A172 (cell line): ENCODE measurements around the gene ABL2. TPM values are rescaled to one million over a fixed set of nuclear protein-coding genes. Genes with fewer than 3 reads are reported as not detected.
"Not testable (repeated sequence)": the region's sequence is repeated elsewhere in the genome, so short reads cannot be mapped to it uniquely, and the experiment has no call there.

ENCODE experiments used
- DNase-seq: peaks from one replicate; pipeline ENCODE4 v3.0.0-alpha.2; 2015; ENCODE audit warnings: low spot score
- total RNA-seq: library from RNA; depleted of rRNA; stranded (reverse); fragments of >200 nt; shearing (Covaris generic); gene quantifications from 2 replicates; pipeline ENCODE4 v1.2.3, GENCODE V29; 2014

Gene ABL2
- total RNA-seq, 1 experiment from 2014 or later: 71.3 TPM

- peak; percentile 62 for DNase-seq
Measured at GRCh38 chr1:179169616-179170467, 59.6 kb downstream of the ABL2 start.

DNA sequence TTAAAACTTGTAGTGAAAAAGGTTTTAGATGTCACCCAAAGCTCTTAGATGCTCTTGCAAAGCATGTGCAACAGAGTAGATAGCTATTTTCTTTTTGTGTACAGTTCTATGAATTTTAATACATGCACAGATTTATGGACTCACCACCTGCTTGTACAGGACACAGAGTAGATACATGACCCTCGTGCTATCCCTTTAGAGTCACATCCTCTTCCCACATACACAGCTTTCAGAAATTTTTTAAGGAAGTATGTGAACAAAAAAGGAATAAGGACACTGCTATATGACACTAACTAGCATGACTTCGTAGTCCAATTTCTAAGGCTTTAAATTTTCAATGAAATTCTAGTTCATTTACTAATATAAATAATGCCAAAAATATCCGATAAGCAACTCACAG, 60.9 kb downstream of the ABL2 start:
- DNase-seq: no peak

DNA sequence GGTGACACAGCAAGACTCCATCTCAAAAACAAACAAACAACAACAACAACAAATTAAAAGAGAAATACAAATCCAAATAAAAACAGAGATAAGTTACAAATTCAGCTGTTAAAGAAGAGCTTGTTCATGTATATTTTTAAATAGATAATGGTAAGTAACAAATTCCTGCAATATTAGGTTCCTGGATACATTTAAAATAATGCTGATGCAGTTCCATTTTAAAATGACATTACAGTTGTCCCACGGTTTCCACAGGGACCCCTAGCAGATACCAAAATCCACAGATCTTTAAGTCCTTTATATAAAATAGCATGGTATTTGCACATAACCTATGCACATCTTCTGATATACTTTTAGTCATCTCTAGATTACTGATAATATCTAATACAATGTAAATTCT, 61.5 kb downstream of the ABL2 start:
- no peak for DNase-seq

- DNase-seq: no peak
Measured at GRCh38 chr1:179167418-179167777, 62.1 kb downstream of the ABL2 start.

GRCh38 chr1:179166663-179167417, 62.6 kb downstream of the ABL2 start:
- DNase-seq: no peak

DNA sequence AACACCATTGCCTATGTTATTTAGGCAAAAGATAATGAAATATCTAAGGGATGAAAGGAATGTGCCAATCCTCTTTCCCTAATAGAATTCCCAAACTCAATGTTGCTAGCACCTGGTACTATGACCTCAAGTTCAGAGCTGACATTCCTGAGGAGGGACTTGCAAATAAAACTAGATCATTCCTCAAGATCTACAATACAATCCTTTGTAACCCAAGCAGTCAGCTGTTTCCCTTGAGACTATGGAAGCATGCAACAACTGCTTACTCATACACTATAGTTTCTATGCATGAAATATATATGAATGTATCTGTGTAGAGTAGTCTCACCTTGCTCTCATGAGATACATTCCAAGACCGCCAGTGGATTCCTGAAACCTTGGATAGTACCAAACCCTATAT, 65.0 kb downstream of the ABL2 start:
- DNase-seq: peak; percentile 67

- DNase-seq: no peak
Measured at GRCh38 chr1:179156708-179157107, 72.8 kb downstream of the ABL2 start.

DNA sequence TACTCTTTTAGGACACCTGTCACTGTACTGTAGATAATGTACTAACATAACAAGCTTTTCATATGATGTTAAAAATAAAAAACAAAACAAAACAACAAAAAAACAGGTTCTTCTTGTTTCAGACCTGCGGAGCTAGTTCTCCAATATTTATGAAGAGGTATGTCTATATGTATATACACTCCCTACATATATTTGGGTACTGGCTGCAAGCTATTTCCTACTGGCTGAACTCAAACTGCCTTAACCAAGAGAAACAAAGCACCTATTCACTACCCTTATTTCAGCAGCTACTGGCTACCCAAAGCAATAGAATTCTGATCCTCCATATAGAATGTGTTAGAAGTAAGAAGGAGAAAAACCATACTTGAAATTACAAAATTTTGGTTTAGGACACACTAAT, 73.5 kb downstream of the ABL2 start:
- no peak for DNase-seq

- no peak for DNase-seq
Measured at GRCh38 chr1:179155615-179156014, 73.9 kb downstream of the ABL2 start.

- DNase-seq: no peak
Measured at GRCh38 chr1:179154437-179154836, 75.0 kb downstream of the ABL2 start.

- DNase-seq: no peak
Measured at GRCh38 chr1:179153217-179153616, 76.3 kb downstream of the ABL2 start.

DNA sequence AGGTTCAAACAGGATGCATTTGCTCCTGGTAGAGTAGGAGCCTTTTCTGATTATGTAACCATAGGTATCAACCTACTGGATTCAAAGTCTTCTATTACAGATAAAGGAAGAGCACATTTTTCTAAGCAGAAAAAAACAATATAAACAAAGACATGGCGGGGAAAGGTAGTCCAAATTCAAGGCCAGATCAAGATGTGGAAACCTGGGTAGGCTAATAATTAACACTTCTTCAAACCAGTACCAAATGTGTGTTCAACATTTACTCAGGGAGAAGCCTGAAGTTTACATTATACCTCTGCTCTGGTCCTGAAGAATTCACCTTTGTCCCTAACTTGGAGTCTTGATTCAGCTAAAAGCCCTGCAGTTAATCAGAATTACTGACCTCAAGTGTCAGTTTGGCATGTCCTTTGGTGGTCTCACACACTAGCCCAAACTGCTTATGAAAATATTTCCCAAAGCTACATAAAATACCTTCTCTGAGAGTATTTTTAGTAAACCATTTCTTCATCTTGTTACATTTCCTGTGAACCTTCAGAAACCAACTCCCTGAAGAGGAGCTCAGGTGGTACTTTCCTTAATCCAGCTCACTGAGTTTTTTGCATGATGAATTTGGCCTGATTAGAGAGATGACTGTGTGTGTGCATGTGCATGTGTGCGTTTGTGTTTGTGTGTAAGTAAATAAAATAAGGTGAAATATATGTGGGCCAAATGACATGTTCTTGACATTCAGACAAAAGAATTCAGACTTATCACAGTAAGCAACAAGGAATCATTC, 77.4 kb downstream of the ABL2 start:
- DNase-seq: no peak

DNA sequence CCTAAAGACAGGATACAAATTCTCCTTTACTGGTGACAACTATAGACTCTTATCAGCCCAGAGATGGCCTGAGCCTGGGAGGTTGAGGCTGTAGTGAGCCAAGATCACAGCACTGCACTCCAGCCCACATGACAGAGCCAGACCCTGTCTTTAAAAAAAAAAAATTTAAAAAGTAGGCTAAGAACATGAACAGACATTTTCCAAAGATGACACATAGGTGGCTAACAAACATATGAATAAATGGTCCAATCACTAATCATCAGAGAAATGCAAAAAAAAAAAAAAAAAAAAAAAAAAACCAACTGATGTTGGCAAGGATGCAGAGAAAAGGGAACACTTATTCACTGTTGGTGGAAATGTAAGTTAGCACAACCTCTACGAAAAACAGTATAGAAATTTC, 82.6 kb downstream of the ABL2 start:
- DNase-seq: no peak

- DNase-seq: peak; percentile 74
Measured at GRCh38 chr1:179146476-179146875, 83.0 kb downstream of the ABL2 start.

DNA sequence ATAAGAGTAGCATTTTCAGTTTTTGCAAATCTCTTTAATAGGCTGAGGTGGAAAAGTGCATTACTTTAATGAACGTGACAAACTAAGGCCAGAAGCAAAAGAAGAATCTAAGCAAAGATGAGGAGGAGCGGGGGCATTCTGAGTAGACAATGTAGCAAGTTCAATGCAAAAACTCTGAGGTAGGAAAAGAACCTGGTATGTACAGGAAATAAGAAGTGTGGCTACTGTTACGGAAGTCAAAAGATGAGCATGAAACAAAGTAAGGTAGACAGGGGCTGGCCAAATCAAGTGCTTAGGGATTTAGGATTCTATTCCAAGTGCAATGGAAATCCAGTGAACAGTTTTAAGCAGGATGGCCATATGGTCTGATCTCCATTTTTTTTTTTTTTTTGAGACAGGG, 84.0 kb downstream of the ABL2 start:
- DNase-seq: no peak

GRCh38 chr1:179144626-179145025, 84.9 kb downstream of the ABL2 start:
- DNase-seq: no peak

DNA sequence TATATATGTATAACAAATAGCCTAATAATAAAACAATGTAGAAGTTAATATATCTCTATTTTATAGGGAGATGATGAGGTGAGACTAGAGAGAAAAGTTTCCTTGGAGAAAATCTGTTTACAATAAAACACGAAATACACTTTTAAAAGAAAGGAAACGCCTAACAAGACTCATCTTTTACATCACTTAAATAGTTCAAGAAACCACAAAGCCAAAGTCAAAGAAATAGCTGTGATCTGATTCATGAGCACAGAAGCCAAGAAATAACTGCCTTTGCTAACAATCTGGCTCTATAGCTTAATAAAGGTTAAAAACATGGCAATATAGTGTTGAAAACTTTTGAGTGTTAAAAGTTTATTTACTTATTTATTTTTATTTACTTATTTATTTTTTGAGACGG, 86.2 kb downstream of the ABL2 start:
- peak; percentile 97 for DNase-seq

- peak; percentile 99 for DNase-seq
Measured at GRCh38 chr1:179142889-179143299, 86.6 kb downstream of the ABL2 start.

GRCh38 chr1:179141592-179142251, 87.8 kb downstream of the ABL2 start:
- DNase-seq: peak; percentile 82

DNA sequence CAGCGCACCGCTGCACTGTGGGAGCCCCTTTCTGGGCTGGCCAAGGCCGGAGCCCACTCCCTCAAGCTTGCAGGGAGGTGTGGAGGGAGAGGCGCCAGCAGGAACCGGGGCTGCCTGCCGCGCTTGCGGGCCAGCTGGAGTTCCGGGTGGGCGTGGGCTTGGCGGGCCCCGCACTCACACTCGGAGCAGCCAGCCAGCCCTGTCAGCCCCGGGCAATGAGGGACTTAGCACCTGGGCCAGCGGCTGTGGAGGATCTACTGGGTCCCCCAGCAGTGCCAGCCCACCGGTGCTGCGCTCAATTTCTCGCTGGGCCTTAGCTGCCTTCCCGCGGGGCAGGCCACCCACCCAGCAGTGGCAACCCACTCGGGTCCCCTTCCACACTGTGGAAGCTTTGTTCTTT, 90.7 kb downstream of the ABL2 start:
- DNase-seq: not testable (repeated sequence)

- DNase-seq: no peak
Measured at GRCh38 chr1:179137617-179138255, 91.7 kb downstream of the ABL2 start.
